ENCODE results near the gene CCDC50.
A peak's percentile ranks its signal among the peaks of the same experiment; 100 is the strongest.

The CCDC50 gene

GRCh38 chr3:191352014-191352413 is 22.8 kb downstream of the CCDC50 start:
- DNase-seq: no peak

GRCh38 chr3:191353022-191353777 is 24.0 kb downstream of the CCDC50 start:
- no peak for DNase-seq

- DNase-seq: no peak
Observed at GRCh38 chr3:191355406-191355805, 26.2 kb downstream of the CCDC50 start.

- no peak for DNase-seq
Observed at GRCh38 chr3:191356631-191357439, 27.6 kb downstream of the CCDC50 start.

GRCh38 chr3:191357909-191358308 is 28.7 kb downstream of the CCDC50 start:
- DNase-seq: no peak

- DNase-seq: no peak
Observed at GRCh38 chr3:191358929-191359328, 29.7 kb downstream of the CCDC50 start.

- DNase-seq: no peak
Observed at GRCh38 chr3:191360620-191361019, 31.4 kb downstream of the CCDC50 start.

GRCh38 chr3:191361456-191361855 is 32.3 kb downstream of the CCDC50 start:
- no peak for DNase-seq

- no peak for DNase-seq
Observed at GRCh38 chr3:191362037-191362436, 32.8 kb downstream of the CCDC50 start.

- DNase-seq: no peak
Observed at GRCh38 chr3:191362524-191363090, 33.4 kb downstream of the CCDC50 start.

GRCh38 chr3:191363221-191363620 is 34.0 kb downstream of the CCDC50 start:
- DNase-seq: no peak

- DNase-seq: no peak
Observed at GRCh38 chr3:191366675-191367074, 37.5 kb downstream of the CCDC50 start.

GRCh38 chr3:191368755-191369615 is 39.8 kb downstream of the CCDC50 start:
- no peak for DNase-seq

GRCh38 chr3:191369616-191370010 is 40.4 kb downstream of the CCDC50 start:
- DNase-seq: peak in 1 of 2 experiments; percentile 7

- no peak for DNase-seq
Observed at GRCh38 chr3:191372122-191372521, 42.9 kb downstream of the CCDC50 start.

- DNase-seq: no peak
Observed at GRCh38 chr3:191373327-191373726, 44.1 kb downstream of the CCDC50 start.

GRCh38 chr3:191376516-191377141 is 47.4 kb downstream of the CCDC50 start:
- DNase-seq: no peak

GRCh38 chr3:191378142-191378812 is 49.1 kb downstream of the CCDC50 start:
- DNase-seq: no peak

GRCh38 chr3:191379446-191379845 is 50.3 kb downstream of the CCDC50 start:
- no peak for DNase-seq

GRCh38 chr3:191380001-191380400 is 50.8 kb downstream of the CCDC50 start:
- no peak for DNase-seq

- no peak for DNase-seq
Observed at GRCh38 chr3:191381303-191381702, 52.1 kb downstream of the CCDC50 start.

GRCh38 chr3:191382661-191383060 is 53.5 kb downstream of the CCDC50 start:
- no peak for DNase-seq
